Activated CD4-positive, CD25-positive, alpha-beta regulatory T cell treated with anti-CD3 and anti-CD28 coated beads, Interleukin-2, amount 50 U/mL, for 24 hours (primary cell): Measurements from ENCODE around the gene NUP214.
"Not testable (repeated sequence)": the region's sequence is repeated elsewhere in the genome, so short reads cannot be mapped to it uniquely, and the experiment has no call there.

Source experiments
- ATAC-seq, 2 donors: fragments of 150-1000 bp; cut with Tn5 transposase; one replicate each; pipeline ENCODE4 v1.10.0; 2021; ENCODE audit warnings: mild to moderate bottlenecking in 1 of 2, moderate library complexity in 1 of 2

Gene NUP214

DNA sequence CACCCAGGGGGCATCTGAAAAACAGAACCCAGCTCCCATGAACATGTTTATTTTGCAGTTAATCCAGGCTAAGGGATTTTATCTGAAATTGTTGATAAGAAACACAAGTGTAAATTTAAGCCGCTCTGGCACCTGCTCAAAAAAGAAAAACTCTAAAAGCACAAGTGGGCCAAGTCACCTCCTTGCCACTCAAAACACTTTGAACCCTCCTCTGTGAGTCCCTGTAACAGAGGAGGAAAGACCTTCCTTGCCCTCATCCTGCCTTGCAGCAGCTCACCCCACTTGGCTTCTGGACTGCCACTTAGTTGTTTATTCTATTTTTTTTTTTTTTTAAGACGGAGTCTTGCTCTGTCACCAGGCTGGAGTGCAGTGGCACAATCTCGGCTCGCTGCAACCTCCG lies 111.4 kb downstream of the NUP214 start:
- no peak for ATAC-seq

DNA sequence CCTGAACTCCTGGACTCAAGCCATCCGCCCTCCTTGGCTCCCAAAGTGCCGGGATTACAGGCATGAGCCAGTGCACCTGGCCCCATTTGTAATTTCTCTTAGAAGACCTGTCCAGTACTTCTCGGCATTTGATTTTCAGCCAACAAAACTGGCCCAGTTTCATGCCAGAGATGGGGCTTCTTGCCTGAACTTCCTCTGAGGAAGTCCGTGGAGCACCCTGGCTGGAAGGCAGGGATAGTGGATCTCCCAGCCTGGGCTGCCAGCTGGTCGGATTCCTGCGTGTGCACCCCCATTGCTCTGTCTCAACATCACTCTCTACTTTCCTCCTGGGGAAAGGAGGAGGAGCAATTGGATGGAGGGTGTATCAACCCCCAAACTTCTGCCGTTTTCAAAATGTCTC lies 111.9 kb downstream of the NUP214 start:
- ATAC-seq = no peak

DNA sequence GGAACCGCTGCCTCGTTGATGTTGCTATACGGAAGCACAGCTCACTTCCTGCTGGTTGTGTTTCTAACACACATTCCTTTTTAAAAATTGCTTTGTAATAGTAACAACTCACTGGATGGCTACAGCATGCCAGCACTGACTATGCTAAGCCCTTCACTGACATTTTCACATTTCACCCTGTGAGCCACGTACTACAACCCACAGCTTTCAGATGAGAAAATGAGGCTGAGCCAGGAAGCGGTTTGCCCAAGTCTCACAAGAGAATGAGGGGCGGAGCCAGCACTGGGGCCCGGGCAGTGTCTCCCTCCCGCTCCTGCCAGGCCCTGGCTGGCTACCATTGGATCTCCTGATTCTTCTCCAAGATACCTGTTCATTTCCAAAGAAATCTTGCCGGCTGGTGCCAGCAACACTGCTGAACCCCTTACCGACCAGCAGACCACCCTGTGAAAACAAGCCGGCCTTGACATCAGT lies 112.6 kb downstream of the NUP214 start:
- peak; percentile 94 to 95 for ATAC-seq

DNA sequence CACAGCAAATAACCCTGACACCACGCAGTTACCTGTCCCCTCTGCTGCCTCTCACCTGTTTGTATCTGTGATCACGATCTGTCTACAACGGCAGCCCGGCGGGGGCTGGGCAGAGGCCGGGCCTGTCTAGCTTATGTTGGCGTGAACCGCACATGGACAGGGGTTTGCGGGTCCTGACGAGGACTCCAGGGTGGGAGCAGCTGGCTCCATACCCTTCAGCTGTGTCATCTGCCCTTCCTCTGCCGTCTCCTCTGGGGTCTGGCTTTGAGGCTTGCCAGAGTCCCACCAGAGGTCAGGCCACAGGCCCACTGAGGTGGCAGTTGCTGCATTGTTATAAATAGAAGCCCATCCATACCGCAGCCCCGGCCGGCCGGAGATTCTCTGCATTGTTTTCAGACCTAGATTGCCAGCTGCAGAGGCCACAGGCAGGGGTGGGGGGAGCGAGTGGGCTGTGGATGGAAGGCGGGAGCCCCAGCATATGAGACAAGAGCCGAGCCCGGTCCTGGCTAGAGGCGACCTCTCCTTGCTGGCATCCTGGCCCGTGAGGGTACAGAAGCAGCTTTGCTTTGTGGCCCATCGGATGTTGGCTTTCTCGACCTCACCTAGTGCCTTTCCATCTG lies 113.1 kb downstream of the NUP214 start:
- ATAC-seq = peak; percentile 4 to 6

DNA sequence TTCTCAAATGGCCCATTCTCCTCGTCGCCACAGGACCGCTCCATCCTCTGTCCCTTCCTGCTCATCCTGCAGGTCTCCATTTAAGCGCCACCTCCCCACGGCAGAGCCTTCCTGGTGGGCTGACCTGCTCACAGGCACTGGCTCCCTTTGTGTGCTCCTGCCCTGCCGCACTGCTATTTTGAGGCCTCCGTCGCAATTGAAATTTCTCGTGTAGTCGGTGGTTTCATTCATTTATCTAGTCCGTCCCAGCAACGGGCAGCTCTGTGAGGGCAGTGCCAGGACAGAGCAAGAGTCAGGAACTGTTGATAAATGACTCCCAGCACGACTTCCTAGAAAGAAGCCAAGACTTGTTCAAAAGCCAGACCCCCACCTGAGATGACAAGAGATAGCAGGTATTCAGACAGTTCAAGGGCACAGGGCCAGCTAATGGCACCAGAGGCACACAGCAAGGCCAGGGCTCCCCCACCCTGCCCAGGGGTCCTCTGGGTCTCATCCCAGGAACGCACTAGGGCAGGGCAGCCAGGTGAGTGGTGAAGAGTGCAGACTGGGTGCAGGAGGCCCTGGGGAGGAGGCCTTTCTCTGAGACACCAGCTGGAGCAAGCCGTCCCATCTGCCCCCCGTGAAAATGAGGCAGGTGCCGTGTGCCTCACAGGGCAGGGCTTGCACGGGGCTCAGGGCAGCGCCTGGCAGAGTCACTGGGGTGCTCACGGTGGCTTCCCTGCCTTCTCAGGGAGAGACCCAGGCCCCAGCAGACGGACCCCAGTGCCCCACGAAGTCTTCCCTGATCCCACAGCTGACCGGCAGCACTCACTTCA lies 114.0 kb downstream of the NUP214 start:
- ATAC-seq = no peak

DNA sequence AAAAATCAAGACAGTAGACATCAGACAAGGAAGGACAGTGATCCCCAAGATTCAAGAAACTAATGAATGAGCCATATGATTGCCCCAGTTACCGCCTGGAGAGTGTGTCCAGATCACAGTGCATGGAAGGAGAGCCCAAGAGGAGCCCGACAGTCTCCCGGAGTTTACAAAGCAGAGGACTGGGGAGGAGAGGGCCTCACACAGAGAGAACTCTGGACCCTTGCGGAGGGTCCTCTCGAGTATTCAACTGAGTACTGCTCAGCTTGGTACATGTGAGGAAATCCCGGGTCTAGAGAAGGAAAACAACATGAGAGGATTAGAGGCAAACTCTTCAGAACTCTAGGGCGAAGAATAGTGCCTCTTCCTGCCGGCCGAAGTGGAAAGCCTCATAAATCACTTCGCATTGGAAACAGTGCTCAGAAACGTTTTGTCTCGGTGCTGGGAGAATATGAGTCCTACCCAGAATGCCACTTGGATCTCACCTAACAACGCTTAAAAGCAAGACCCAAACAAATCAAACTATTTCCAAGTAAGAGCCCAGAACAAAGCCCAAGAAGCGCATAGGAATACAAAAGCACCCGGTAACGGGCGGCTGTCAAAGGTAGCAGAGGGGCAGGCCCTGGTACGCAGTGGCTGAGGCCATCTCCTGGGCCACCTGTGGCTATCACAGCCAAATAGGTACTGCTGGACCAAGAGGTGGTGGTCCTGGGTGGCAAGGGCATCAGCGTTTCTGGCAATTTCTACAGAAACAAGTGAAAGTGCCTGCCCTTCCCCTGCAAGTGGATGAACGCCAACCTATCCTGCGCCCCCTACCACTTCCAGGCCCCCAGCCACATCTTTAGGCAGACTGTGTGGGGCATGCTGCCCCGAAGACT lies 114.9 kb downstream of the NUP214 start:
- no peak for ATAC-seq

DNA sequence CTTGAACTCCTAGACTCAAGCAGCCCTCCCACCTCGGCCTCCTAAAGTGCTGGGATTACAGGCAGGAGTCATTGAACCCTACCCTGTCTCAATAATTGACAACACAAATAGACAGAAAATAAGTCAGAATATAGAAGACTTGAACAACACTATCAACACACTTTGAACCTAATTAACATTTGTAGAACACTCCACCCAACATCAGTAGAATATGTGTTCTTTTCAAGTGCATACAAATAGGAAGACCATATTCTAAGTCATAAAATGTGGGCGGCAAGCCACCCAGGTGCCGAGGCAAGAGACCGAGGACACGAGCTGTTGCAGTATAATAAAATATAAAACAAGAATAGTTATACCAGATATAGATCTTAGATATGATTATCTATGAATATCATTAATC lies 118.9 kb downstream of the NUP214 start:
- ATAC-seq = not testable (repeated sequence)

DNA sequence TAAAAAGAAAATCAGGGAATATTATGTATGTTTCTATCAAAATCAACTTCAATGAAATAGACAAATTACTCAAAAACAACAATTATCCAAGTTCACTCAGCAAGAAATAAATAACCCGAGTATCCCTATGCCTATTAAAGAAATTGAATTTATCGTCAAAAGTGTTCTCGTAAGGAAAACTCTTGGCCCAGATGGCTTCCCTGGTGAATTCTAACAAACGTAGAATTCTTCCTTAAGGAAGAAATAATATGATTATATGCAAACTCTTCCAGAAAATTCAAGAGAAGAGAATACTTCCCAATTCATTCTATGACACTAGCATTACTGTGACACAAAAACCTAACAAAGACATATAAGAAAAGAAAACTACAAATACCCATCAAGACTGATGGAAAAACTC lies 121.2 kb downstream of the NUP214 start:
- ATAC-seq = no peak

DNA sequence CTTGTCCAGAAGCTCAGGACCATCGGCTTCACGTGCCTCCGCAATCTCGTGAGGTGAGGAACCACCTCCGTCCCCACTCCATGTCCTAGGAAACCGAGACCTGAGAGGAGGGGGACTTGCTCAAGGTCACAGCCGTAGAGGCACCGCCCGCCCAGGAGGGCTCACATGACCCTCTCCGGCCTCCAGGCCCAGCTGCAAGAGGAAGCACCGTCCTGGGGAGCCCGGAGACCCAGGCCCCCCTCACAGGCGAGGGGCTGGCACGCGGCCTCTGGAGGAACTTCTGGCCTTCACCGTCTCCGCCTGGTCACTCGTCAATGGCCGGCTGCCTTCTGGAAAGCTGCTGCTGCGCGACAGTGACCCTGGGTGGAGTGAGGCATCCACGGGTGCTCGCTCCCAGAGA lies 126.7 kb downstream of the NUP214 start:
- ATAC-seq = no peak

DNA sequence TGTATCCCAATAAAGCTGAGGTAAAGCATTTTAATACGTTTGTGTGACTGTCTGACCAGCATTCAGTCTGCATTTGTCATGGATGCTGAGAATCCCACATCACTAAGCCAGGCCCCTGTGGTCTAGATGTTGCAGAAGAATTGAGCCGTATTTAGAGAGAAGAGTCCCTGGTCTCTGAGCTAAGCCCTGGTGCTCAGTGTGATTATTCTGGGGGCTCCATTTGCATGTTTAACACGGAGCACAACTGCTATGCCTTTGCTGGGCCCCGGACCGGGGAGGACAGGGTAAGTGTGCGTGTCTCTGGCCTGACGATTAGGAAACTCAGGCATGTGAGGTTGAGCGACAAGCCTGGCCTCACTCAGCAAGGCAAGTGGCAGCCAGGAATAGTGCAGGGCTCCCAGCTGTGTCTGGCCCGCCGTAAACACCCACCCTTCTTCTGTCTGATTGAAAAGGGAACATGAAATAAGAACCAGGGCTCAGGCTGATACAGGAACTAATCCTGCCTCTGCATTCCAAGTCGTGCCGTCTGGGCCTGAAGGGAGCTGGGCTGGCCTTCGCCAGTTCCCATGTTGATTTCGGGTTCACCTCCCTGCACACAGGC lies 128.6 kb downstream of the NUP214 start:
- ATAC-seq = no peak

DNA sequence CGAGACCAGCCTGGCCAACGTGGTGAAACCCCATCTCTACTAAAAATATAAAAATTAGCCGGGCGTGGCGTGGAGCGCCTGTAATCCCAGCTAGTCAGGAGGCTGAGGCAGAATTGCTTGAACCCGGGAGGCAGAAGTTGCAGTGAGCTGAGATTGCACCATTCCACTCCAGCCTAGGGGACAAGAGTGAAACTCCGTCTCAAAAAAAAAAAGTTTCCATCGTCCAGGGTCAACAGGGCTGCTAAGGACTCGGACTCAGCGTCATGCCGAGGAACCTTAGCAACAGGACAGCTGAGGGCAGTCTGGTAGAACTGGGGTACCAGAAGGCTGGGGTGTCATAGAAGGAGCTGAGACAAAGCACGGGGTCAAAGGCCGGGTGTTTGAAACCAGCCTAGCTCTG lies 129.2 kb downstream of the NUP214 start:
- no peak for ATAC-seq

DNA sequence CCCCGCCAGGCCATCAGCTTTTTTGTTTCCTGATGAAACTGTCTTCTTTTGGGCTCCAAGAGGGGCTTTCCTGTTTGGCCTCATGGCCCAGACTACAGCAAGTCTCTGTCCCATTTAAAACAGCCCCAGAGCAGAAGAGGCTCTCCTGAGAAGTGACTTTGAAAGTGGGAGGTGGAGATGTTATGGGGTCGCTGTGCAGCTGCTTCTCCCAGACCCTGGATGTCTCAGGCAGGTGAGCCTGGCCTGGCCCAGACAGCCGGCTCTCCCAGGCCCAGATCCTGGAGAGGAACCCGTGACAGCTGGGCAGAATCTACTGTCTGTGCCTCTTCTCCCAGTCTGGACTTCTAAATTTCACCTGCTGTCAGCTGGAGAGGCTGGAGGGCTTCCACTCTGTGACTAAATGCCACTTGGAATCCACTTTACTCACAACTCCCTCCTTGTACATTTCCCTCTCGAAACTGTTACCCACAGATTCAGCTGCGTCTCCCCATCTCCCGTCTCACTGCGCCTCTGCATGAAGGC lies 130.4 kb downstream of the NUP214 start:
- no peak for ATAC-seq

DNA sequence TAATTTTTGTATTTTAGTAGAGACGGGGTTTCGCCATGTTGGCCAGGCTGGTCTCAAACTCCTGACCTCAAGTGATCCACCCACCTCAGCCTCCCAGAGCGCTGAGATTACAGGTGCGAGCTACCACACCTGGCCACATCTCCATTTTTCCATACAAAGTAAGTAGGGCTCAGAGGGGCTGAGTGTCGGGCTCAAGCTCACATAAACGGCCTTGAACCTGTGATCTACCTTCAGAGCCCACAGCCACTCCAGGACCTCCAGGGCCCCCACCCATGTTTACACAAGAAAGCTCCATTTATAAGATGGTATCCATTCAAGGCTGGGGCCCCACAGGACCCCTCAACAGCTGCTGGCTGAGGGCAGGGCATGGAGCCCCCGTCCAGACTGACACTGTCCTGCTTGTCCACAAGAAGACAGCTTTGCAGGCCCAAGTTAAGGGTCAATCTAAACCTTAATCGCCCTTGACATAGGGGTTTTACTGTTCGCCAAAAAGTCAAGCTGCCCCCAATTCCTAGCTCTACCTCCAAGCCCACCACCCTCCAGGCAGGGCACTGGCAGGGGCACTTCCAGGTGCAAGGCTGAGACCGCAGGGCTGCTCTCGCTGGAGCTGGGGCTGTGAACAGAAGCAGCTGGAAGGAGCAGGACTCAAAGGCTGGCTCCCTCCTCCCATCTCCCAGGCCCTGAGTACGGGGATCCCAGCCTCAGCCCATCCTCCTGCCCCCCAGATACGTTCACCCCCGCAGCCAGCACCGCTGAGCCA lies 132.1 kb downstream of the NUP214 start:
- no peak for ATAC-seq

DNA sequence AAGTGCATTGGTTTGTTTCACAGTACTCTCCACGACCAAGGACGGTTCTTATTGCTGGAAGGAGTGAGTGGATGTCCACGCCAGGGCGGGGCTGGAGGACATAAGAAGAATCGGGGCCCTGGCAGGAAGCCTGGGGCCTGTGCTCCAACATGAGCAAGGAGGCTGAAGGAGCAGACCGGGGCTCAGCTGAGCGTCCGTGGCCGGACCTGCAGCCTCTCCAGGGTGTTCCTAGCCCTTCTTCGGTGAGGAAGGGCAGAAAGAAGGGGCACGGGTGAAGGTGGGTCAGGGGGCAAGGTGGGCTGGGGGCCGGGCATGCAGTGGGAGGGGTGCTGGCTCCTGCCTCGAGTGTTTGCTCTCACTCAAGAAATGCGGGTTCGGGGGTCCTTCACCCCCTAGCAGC lies 132.8 kb downstream of the NUP214 start:
- ATAC-seq = no peak

DNA sequence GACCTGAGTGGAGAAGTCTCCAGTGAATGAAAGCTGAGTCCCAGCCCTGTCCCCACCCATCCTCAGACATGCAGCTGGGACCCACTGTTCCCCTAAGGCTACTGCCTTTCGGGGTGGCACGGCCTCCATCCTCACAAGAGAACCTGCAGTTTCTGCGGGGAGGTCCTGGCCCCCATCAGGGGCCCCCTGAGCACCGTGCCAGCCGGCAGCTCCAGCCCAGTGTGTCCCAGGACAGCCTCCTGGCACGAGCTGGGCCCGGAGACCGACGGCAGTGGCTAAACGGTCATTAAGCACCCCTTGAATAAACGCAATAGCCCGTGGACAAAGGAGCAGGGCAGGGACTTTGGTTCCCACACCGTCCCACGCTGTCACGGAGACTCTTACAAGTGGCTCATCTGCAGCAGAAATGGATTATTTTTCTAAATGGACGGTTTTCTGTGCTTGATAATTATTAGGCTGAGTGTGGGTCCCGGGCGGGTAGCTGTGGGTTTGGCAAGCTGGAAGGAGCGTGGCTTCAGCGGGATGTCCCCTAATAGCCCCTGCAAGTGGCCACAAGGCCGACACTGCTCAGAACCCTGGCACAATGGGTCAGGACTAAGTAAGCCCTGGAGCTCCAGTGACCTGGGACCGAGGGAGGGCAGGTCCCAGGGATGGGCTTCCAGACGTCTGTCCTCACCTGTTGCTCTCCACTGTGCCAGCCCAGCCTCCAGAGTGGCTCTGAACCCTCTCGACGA lies 133.5 kb downstream of the NUP214 start:
- ATAC-seq = no peak

DNA sequence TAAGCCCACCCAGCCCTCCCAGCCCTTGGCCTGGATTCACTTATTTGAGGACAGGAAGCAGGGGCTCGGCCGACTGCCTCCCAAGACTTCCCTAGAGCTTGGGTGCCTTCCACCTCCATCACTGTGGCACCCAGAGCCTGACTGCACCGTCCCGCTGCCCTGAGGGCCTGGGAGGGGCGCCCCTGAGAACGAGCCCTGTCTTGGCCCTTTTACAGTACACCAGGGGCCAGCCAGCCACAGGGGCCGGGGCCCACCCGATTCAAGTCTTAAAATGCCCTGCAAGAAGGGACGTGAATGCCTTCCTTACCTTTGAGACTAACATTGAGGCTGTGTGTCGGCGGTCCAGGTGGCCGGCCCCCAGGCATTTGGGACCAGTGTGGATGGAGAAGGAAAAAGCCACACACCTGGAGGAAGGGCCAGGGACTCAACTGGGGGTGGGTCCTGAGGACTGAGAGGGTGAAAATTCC lies 134.1 kb downstream of the NUP214 start:
- ATAC-seq = no peak

DNA sequence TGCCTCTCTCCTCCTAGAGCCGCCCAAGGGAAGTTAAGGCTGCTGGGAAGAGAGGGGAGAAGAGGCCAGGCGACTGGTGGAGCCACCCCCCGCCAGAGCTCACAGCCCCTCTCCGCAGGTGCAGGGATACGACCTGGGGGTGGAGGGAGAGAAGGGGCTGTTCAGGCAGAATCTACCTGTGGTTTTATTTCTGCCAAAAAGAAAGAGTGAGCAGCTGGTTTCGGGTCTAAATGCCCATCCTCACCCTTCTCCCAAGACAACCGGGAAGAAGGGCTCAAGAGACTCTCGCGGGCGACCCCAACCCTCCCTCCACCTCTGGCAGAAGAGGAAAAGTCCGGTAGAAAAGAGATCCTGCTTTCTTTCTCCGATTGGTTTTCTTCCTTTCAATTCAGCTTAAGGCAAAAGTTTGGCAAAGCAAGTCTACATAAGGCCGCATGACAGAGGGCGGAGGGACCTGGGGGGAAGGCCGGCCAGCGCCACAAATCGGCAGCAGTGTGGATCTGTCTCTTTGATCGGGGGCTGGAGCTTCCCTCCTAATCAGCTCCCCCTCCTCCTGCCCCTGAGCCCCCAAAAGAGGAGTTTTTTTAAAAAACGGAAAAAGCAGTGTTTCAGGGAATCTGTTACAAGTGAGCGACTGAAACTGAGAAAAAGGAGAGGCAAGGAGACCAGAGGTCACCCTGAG lies 134.7 kb downstream of the NUP214 start:
- ATAC-seq = no peak

DNA sequence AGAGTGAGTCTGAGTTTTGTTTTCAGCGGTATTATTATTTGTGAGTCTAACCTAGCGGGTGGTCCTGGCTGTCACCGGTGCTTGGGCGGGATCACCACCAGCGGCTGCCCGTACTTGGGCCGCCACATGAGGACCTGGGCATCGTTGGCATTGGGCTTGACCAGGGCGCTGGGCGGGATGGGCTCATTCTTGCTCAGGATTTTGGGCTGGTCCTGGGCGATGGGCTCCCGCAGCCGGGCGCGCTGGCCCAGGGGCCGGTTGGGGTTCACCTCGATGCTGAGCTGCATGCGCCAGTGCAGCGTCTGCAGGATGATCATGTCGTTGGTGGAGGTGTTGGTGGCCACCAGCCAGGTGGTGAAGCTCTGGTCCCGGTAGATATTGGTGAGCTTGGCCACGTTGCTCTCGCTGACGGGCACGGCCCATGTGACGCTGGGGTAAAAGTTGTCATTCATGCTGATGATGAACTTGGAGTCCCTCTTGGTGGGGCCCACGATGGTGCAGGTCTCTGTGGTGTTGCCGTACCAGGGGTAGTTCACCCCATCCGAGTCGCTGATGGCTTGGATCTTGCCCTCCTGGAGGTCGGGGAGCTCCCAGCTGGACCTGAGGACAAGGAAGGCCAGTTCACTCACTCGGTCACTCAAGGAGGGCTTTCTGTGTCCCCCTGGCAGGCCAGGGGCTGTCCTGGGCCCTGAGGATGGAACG lies 135.5 kb downstream of the NUP214 start:
- no peak for ATAC-seq

DNA sequence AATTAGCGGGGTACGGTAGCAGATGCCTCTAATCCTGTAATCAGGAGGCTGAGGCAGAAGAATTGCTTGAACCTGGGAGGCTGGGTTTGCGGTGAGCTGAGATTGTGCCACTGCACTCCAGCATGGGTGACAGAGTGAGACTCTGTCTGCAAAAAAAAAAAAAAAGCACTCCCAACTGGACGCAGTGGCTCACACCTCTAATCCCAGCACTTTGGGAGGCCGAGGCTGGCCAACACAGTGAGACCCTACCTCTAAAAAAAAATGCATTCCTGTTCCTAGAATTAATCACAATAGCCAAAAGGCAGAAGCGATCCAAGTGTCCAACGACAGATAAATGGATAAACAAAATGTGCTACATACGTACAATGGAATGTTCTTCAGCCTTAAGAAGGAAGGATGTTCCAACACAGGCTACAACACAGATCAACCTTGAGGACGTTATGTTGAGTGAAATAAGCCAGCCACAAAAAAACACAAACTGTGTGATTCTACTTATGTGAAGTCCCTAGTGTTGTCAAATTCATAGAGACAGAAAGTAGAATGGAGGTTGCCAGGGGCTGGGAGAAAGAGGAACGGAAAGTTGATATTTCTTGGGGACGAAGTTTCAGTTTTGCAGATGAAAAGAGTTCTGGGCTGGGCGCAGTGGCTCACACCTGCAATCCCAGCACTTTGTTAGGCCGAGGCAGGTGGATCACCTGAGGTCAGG lies 137.1 kb downstream of the NUP214 start:
- no peak for ATAC-seq
